CD4-positive, alpha-beta T cell treated with Interleukin-12 subunit alpha and Interleukin-12 subunit beta, for 1 hour (primary cell): ENCODE data around the gene PLXNA4.

Experiments used
- DNase-seq: peaks from one replicate; pipeline ENCODE4 v3.0.0-alpha.2; 2020

The PLXNA4 gene

DNA sequence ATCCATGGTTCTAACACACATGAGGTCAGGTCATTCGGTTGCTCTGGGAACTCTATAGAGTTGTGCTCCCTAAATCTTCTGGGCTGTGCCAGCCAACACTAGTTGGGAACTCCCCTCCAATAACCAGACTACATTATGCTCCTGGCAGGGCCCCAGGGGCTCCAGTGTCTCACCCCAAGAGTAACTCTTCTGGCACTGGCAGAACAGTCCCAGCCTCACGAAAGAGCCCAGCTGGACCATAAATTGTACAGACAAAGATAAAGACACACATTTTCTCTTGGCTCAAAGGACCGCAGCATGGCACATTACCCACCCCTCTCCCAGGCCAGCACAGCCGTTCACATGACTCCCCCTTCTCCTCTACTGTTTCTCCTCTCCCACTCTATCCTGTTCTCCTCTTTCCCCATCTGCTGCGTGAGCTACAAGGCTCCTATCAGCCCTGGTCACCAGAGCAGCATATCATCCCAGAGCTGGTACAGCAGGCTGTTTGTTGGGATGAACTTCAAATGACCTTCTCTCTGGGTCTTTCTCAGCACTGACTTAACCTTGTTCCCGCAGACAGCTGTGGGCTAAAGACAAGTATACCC lies 230.6 kb downstream of the PLXNA4 start:
- no peak for DNase-seq

DNA sequence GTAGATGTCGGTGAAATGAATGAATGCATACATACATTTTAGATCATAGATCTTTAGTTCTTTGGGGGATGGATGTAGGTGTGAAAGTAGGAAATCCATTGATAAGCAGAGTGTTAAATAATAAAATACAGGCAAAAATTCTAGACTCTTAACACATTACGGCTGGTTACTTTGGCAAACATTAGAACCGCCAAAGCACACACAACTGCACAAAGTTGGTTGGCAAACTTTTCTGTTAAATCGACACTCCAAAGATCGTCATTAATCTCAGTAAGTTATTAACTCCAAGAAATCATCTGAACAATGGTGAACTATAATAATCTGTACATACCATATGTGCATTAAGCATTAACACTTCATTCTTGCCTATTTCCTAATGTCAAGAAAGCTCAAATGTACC lies 231.2 kb downstream of the PLXNA4 start:
- DNase-seq: no peak

DNA sequence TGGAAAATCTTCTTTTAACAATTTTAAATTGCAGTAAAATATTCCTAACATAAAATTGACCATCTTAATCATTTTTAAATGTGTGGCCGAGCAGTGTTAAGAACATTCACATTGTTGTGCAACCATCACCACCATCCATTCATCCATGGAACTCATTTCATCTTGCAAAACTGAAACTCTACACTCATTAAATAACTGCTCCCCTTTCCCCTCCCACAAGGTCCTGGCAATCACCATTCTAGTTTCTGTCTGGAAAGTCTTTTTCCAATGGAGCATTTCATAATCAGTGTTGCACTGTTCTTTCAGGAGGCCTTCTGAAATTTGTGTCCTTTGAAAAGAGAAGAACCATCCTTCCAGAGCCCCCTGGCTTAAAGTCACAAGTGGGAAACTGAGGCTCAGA lies 233.1 kb downstream of the PLXNA4 start:
- no peak for DNase-seq

DNA sequence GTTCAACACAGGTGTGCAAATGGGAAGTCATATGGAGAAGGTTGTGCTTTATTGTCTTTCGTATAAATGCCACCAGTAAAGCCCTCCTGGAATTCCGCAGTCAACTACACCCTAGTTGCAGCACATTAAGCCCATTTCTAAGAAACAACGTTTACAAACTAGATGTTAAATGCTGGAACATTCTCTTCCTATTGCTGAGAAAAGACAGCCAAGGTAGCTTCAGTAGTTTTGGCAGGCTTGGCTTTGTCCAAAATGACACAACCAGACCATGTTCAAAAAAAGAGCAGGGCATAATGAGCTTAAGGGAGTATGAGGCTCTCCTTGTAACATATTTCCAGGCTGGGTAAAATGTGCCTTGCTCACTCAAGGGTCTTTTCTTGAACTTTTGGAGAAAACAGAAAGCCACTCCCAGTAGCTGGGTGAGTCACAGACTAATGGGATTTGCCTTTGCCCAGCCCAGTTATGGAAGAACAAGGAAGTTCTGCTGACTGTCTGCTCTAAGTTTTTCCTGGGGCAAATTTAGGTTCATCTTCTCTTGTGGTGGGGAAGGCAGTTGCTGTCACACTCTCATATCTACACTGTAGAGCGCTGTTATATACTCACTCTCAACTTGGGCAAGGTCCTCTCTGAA lies 238.7 kb downstream of the PLXNA4 start:
- no peak for DNase-seq

DNA sequence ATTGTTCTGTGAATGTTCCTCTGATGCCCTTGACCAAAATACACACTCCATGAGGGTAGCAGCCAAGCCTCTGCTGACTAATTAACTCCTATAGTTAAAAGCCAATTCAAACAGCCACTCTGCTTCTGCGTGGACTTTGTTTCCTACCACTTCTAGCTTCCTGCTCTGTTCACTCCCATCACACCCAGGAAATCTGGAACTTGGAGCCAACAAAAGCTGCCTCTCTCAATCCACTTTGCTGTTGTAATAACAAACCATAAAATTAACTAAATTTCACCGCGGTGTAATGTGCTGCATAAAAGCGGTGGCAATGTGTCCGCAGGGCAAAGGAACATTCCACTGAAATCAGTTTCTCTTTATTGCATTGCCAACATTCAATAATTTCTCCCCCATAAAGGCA lies 239.5 kb downstream of the PLXNA4 start:
- DNase-seq: no peak

DNA sequence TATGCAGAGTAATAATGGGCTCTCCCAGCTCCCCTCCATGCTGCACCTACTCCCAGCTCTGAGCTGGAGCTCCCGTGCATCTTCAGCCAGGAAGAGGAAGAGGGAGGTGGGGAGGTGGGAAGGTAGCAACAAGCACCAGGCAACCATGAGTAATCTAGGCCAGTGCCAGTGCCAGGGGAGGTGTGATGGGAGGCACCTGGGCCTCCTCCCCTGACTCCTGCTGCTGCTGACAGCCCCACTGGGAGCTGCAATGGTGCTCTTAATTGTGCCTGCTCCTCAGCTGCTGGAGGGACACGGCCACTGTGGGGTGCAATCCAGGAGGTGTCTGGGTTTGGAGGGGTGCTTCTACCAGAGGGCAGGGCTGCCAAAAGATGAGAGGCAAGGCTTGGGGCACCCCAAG lies 243.0 kb downstream of the PLXNA4 start:
- no peak for DNase-seq

DNA sequence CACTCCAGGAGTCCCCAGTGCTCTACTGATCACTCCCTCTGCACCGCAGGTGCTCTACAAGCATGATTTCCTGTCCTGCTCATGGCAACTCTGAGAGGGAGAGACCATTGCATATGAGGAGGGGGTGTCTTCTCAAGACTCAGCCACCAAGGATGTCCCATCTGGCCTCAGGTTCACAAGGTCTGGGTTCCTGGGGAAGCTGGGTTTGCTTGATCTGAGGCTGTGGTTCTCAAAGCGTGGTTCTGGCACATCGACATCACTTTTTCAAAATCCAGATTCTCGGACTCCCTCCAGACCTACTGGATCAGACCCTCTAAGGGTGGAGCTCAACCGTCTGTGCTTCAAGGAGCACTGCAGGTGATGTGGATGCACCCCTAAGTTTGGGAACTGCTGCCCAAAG lies 247.5 kb downstream of the PLXNA4 start:
- DNase-seq: no peak

DNA sequence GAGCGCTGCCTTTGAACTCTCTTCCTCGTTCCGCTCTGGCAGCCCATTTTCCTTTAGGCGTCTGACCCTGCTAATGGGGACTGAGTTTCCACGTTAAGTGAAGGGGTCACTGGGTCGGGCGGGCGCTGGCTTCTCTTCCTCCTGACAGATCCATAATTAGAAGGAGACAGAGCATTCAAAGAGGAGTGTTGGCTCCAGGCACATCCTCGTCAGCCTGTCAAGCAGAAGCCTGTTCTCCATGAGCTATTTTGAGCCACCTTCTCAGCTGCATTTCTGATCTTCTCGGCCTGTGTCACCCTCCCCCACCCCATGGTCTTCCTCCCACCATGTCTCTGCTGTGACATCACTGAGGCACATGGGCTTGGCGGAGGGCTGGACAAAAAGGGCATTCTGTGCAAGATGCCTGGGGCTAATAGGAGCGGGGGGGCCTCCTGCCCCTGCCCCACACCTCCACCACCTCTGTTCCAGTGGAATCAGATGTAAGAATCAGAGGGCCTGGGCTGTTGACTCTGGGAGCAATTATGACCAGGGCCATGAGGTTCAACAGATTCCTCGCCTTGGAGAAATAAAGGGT lies 248.1 kb downstream of the PLXNA4 start:
- DNase-seq: no peak

DNA sequence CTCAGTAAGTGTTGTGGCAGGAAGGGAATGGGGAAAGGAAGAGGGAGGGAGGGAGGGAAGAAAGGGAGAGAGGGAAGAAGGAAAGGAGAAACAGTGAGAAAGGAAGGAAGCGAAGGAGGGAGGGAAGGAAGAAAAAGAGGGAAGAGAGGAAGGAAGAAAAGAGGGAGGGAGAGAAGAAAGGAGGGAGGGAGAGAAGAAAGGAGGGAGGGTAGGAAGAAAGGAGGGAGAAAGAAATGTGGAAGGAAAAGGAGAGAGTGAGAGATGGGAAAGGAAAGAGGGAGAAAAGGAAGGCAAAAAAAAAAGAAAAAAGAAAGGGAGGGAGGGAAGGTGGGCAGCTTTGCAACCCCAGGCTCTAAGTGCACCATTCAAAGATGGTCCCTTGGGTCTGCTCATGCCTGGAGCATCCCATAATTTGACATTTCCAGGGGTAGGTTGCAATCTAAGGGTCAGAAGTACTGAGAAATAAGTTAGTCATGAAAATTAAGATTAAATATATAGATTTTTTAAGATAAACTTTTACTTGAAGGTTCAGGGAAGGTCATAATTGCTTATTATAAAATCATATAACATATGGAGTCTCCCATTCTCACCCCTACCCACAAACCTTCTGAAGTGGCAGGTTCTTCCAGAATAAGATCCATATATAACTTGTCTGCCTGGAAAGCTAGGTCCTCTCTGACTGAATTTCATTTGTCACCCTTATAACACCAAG lies 249.2 kb downstream of the PLXNA4 start:
- no peak for DNase-seq

DNA sequence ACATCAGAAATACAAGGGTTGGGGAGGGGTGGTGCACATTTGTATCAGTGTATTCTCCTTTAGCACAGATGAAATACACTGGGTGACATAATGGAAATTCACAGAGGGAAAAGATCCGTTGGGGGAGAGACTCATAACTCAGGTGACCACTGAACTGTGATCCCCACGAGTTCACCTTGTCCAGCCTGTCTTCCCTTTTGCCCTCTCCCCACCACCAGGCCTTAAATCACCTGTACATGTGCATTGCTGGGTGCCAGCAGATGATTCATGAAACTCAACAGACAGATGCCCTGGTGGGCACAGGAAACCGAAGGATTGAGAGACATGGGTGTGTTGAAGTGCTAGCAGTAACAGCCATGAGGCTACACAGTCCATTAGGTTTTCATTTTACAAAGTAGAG lies 253.3 kb downstream of the PLXNA4 start:
- no peak for DNase-seq

DNA sequence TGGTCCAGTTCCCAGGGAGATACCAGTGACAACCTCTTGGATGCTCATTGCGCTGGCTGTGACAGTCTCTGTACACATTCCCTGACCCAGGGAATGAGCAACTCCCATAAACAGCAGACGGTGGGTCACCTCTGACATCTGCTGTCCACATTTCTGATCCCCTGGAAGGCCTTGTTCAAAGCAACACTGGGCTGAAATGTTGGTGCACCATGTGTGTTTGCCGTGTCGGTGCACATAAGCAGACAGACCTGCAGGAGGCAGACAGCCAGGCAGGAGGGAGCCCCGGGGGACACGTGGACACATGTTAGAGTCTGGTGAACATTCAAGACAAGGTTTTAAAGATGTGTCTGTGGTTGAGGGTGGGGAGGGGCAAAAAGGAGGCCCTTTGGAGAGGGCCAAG lies 254.9 kb downstream of the PLXNA4 start:
- no peak for DNase-seq

DNA sequence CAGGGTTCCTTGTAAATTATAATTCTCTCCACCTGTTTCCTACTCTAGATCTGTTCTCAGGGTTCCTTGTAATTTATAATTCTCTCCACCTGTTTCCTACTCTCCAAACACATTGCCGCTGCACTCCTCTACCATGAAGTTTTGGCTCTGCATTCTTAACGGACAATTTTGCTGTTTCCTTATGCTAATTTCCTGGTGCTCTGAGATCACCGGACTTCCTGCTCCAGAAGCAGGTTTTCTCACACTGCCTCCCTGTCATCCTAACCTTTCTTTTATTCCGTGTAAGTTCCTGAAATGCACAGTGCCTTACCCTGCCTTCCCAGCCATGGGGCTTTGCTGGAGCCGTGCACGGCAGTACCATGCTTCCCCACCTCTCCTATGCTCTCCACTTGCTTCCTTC lies 256.8 kb downstream of the PLXNA4 start:
- no peak for DNase-seq

DNA sequence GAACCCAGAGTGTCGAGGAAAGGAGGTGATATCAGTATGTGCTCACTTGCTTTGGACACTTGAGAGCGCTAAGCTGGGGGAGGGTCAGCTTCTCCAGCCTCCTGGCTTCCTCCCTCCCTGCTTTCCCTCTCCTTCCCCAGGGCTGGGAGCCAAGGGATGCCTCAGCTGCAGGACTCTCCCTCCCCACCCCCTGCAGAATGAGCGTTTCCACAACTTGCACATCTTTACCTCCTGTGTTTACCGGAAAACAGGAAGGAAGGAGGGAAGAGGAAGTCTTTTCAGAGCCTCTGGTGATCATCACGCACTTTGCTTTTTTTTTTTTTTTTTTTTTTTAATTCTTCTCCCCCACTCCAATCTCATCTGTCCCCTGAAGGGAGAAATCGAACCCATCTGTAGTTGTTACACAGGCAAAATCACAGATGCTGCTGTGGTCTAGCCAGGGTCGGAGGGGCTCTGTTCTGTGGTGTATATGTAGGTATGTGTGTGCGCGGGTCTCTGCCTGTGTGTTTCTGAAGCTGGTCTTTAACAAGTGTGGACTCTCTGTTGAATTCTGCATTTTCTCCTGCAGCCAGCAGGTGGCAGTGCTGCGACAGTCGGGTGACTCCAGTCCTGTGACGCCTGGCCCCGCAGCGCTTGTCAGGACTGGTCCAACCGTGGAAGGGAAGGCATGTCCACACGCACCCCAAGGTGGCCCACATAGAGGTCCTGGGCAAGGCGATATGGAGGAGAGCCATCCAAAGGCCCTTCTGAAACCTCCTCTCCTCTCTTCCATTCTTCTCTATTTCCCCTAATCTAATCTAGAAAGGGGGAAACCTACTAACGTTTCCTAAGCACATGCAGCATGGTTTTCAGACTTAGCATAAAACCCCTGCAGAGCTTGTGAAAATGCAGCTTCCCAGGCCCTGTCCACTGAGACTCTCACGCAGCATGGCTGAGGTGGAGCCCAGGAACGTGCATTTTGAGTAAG lies 257.6 kb downstream of the PLXNA4 start:
- DNase-seq: peak; percentile 77

DNA sequence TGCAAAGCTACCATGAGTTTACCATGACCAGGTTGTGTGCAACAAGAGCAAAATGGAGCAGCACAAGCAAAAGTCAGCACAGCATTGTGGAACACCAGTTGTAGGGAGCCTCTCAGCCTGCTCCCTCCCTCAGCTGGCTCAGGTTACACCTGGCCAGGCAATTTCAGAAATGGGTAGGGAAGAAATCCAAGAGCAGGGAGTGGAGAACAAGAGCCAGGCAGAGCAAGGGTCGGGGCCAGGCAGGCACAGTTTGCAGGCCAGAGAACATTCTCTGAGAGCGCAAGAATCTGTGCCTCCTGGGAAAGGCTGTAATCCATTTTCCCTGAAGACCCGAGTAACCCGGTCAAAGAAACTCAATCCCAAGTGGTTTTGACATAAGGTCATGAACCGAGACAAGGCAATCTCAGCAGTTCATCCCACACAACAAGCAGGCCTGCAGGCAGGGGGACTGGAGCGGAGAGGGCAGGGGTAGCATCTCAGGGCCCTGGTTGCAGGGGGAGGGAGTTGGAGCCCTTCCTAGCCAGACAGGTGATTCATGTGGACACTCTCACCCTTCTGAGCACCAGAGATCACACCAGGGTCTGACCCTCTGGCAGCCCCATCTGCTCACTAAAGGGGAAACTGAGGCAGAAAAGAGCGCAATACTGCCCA lies 258.4 kb downstream of the PLXNA4 start:
- no peak for DNase-seq

DNA sequence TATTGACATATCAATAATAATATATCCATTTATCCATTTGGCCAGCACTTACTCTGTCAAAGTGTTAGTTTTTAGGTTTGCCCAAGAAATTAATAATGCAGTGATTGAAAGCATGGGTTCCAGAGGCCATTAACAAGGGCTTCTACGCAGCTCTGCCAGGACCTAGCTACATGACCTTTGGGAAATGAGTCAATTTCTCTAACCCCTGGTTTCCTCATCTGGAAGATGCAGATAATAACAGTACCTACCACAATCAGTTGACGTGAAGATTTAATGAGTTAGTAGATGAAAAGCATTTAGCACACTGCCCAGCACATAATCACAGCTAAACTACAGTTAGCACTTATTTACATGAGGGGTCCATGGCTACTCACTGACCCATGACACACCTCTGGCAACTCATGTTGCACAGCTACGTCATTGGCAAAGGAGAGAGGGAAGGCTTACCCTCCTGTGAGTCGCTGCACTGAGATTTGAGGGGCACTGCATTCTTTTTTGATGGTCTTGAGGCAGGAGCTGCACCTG lies 263.7 kb downstream of the PLXNA4 start:
- no peak for DNase-seq

DNA sequence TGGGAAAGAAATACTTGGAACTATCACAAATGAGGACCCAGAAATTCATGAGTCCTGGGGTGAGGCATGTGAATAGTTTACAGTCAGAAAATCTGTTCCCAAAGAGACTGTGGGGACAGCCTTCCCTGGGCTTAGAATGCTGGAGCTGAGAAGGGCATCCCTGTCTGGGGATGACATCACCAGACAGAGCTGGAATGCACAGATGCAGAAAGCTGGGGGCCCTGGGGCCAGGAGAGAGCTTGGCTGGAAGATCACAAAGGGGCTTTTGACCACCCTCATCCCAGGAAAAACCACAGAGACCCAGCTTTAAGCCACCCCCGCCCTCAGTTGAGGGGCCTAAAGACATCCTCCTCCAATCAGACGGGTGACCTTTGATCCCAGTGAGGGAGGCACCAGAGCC lies 264.5 kb downstream of the PLXNA4 start:
- no peak for DNase-seq

DNA sequence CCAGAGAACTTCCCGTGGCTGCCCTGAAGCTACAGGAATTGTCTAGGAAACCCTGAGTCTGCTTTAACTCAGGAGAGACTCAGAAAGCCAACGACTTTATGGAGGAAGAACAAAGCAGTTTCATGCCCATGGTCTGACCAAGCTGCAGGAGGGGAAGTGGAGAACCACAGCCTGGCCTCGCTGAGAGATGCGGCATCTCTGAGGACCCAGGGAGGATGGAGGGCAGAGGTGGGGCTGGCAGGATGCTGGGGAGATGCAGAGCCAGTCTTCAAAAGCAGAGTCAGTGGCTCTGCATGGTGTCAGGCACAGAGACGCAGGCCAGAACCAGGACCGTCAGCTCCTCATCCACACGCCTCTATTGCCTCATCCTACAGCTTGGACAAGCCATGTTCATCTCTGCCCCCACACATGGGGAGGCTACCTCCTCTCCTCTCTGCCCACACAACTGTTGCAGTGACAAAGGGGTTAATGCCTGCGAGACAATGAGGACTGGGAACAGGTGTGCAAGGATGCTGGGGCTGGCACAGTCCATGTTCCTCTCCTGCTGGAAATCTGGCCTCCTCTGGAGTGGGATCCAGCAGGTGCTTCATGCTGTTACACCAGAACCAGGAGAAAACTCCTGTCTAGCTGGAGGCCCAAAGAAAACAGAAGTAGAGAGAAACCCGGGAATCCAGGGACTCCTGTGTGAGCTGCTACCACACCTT lies 267.0 kb downstream of the PLXNA4 start:
- DNase-seq: no peak

DNA sequence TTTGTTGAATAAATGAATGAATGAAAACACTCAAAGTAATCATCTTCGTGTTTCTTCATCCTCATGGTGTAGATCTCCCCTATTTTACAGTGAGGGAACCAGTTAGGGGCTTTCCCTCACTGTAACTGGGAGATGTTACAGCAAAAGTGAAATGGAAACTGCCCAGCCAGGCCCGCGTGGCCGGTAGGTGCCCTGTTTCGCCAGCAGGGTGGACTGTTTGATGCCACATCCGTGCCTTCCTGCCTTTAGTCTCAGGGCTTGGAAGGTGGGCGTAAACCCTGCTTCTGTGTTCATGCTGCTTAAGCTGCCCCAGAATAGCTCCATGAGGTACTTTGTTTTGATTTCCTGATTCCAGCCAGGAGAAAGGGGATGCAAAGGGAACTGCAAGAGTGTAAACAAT lies 268.8 kb downstream of the PLXNA4 start:
- no peak for DNase-seq

DNA sequence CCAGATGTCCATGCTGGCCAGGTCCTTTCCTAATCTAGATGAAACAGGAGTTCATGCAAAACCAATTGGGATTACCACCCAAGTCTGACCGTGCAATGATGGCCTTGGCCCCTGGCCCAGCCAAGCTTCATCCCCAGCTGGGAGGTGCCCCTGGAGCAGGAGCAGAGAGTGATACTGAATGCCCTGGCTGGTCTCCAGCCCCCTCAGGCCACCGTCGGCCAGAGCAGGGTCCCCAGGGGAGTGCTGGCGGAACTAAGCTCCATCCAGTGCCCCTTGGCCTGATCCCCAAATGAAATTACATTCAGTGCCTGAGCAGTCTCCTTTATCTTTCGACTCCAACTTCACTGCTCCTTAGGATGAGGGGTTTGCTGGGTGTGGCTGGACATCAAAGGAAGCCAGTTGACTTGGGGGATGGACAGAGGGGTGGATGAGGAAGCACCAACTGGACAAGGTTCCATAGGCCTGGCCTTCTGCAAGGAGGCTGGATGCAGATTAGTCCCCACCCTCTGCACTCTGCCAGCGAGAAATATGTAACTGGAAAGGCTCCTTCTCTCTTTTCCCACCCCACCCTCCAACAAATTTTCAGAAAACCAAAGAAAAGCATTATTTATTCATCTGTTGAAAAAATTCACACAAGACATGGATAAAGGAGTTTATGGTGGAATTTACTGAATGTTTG lies 275.5 kb downstream of the PLXNA4 start:
- no peak for DNase-seq

DNA sequence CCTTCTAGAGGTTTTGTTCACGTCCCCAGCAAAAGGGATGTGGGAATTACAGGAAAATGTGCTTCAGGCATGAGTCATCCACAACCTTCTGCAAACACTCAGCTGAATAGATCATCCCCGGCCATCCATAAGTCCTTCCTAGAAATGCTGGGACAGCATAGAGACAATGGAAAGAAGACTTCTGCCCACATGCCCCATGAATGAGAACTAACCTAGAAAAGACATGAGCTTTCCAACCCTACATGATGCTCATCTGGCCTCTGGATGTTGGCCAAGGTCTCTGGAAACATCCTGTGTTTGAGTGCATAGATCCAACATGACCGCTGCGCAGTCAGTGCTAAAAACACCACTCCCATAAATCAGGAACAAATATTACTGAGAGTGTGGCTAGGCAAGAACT lies 277.5 kb downstream of the PLXNA4 start:
- no peak for DNase-seq

DNA sequence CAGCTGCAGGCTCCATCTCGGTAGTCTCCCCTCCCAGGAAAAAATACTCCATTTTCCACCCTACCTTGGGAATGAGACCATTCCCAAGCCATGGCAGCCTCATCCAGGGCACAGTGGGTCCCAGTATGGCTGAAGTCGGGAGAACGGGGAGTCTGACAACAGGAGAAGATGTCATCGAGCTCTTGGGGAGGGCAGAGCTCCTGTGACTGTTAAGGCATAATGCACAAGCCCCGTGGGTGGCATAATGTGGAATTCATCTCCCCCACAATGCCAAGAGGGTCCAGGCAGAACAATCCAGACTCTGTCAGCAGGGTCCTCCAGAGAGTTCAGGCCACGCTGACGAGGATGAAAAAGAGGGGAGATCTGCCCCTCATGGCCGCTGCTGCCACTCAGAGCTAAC lies 279.4 kb downstream of the PLXNA4 start:
- DNase-seq: no peak
